HepG2 (cell line): Measurements from ENCODE around the gene SLC26A9. TPM values are rescaled to one million over a fixed set of nuclear protein-coding genes. Genes with fewer than 3 reads are reported as not detected.

Source experiments
- ATAC-seq: fragments of 200-7000 bp; cut with Tn5 transposase; 3 replicates; pipeline ENCODE4 v1.9.1; 2020; ENCODE audit warnings: mild to moderate bottlenecking, moderate library complexity
- BruUV-seq: library from RNA; stranded (reverse); fragments of 400-500 nt; replicated peaks from 2 replicates; lab custom pipeline; 2021; lab: Mats Ljungman, UMichigan
- CTCF ChIA-PET: fragments of 300-600 bp; formaldehyde crosslinking; extraction: SDS; loops from one replicate; lab custom pipeline; 2021; ENCODE audit warnings: low total read pairs, inconsistent platforms, low intra/inter-chr PET ratio; lab: Yijun Ruan, JAX
- POLR2A ChIA-PET: fragments of 350-600 bp; sonication (Branson Sonifier 250); formaldehyde crosslinking; loops from one replicate; lab custom pipeline; 2020; ENCODE audit warnings: antibody characterized with exemption, inconsistent platforms; lab: Yijun Ruan, JAX
- DNase-seq: peaks from one replicate; pipeline ENCODE4 v3.0.0-alpha.2; 2015; ENCODE audit warnings: low spot score
- FAIRE-seq: peaks from 3 replicates; lab custom pipeline; 2011; peaks lifted over from hg19 to GRCh38; lab: Jason Lieb, UNC
- H2AFZ ChIP-seq: one replicate; pipeline ENCODE4 v1.6.1; 2011; ENCODE audit warnings: low read length, inconsistent platforms
- H3K27ac ChIP-seq: fragments of 300-600 bp; 3 replicates; pipeline ENCODE4 v1.8.0; 2011; ENCODE audit warnings: mixed run types, mild to moderate bottlenecking, mixed read lengths, low read length, inconsistent platforms; ENCODE audit not compliant: insufficient read depth; ENCODE audit errors: extremely low read length
- H3K27me3 ChIP-seq, 2 experiments: fragments of 200-600 bp in 1 of 2; 2 replicates in 1 of 2; 3 replicates in 1 of 2; pipeline versions ENCODE4 v1.6.0 to v1.8.0; 2011; ENCODE audit warnings: low read length in 2 of 2, mild to moderate bottlenecking in 2 of 2, moderate library complexity in 2 of 2, inconsistent platforms in 1 of 2; ENCODE audit not compliant: insufficient read depth in 2 of 2, control insufficient read depth in 1 of 2
- H3K36me3 ChIP-seq, 2 experiments: fragments of 200-600 bp in 1 of 2; replicated peaks in 1 of 2; 2 replicates in 1 of 2; 3 replicates in 1 of 2; pipeline versions ENCODE4 v1.5.1 to v1.8.0; 2011; ENCODE audit warnings: low read length in 2 of 2, inconsistent platforms in 1 of 2; ENCODE audit not compliant: insufficient read depth in 2 of 2, control insufficient read depth in 1 of 2
- H3K4me1 ChIP-seq: 2 replicates; pipeline ENCODE4 v1.5.1; 2012; ENCODE audit warnings: low read length, inconsistent platforms; ENCODE audit not compliant: insufficient read depth
- H3K4me2 ChIP-seq: 2 replicates; pipeline ENCODE4 v1.6.0; 2011; ENCODE audit warnings: low read depth, low read length, inconsistent platforms
- H3K4me3 ChIP-seq, 3 experiments: fragments of 200-600 bp in 1 of 3; sonication (generic), shearing (Covaris generic) in 1 of 3; replicated peaks in 1 of 3; 2 replicates each; pipeline ENCODE4 v1.5.1; 2011 to 2016; ENCODE audit warnings: low read length in 3 of 3, inconsistent platforms in 2 of 3, low read depth in 2 of 3, mild to moderate bottlenecking in 2 of 3, control low read depth in 1 of 3, mixed read lengths in 1 of 3; ENCODE audit not compliant: insufficient read depth in 1 of 3
- H3K79me2 ChIP-seq: one replicate; pipeline ENCODE4 v1.6.1; 2011; ENCODE audit warnings: low read length, inconsistent platforms; ENCODE audit not compliant: insufficient read depth
- H3K9ac ChIP-seq: 2 replicates; pipeline ENCODE4 v1.6.0; 2011; ENCODE audit warnings: mild to moderate bottlenecking, low read depth, low read length, inconsistent platforms; ENCODE audit not compliant: insufficient read depth
- H3K9me3 ChIP-seq: 2 replicates; pipeline ENCODE4 v1.5.1; 2012; ENCODE audit warnings: mild to moderate bottlenecking, low read length
- H4K20me1 ChIP-seq: 2 replicates; pipeline ENCODE4 v1.6.0; 2011; ENCODE audit warnings: inconsistent platforms, mild to moderate bottlenecking, low read length, moderate library complexity; ENCODE audit not compliant: insufficient read depth
- CBX1 ChIP-seq: IDR thresholded peaks from one replicate; pipeline ENCODE4 v1.6.1; 2016; ENCODE audit warnings: antibody characterized with exemption, low read depth
- EEA1 ChIP-seq: sonication (generic); formaldehyde crosslinking; IDR thresholded peaks from 2 replicates; pipeline ENCODE4 v1.5.1; 2020; ENCODE audit warnings: mild to moderate bottlenecking, missing genetic modification reagents, borderline replicate concordance
- KAT7 ChIP-seq: IDR thresholded peaks from 2 replicates; pipeline ENCODE4 v1.6.1; 2018; ENCODE audit warnings: borderline replicate concordance, missing compliant biosample characterization
- NBN ChIP-seq: fragments of 450-650 bp; conservative IDR thresholded peaks from 2 replicates; pipeline ENCODE4 v1.6.1; 2017
- NR3C1 ChIP-seq: sonication (generic); formaldehyde crosslinking; IDR thresholded peaks from 2 replicates; pipeline ENCODE4 v1.4.0; 2020; ENCODE audit warnings: missing genetic modification reagents
- POGZ ChIP-seq: sonication (generic); formaldehyde crosslinking; IDR thresholded peaks from 2 replicates; pipeline ENCODE4 v1.4.0; 2020; ENCODE audit warnings: mild to moderate bottlenecking, missing genetic modification reagents
- SIX4 ChIP-seq: sonication (generic); formaldehyde crosslinking; IDR thresholded peaks from 2 replicates; pipeline ENCODE4 v1.4.0; 2020; ENCODE audit warnings: missing genetic modification reagents
- SMAD1 ChIP-seq: sonication (generic); formaldehyde crosslinking; IDR thresholded peaks from 2 replicates; pipeline ENCODE4 v1.4.0; 2020; ENCODE audit warnings: missing genetic modification reagents, low read depth, mild to moderate bottlenecking, borderline replicate concordance
- ZBTB1 ChIP-seq: sonication (generic); formaldehyde crosslinking; IDR thresholded peaks from 2 replicates; pipeline ENCODE4 v1.4.0; 2020; ENCODE audit warnings: missing genetic modification reagents, borderline replicate concordance
- ZNF546 ChIP-seq: sonication (generic); formaldehyde crosslinking; conservative IDR thresholded peaks from 2 replicates; pipeline ENCODE4 v1.8.1; 2023; ENCODE audit warnings: mild to moderate bottlenecking, missing genetic modification reagents
- WGBS: methylation state at CpG from one replicate; pipeline ENCODE4 v1.1.6; 2017; ENCODE audit warnings: low lambda C conversion rate; 5-methylcytosine and 5-hydroxymethylcytosine counted together
- in situ Hi-C: cut with HindIII; loops from 2 replicates; pipeline ENCODE4 v1.10.0; 2017; ENCODE audit warnings: low pct_unique_long_range_greater_than_20kb; ENCODE audit not compliant: extremely low pct_ligation_motif_present
- intact Hi-C: fragments of 100-400 bp; cut with micrococcal nuclease; formaldehyde crosslinking; loops from one replicate; pipeline ENCODE4 v1.10.0; 2022; ENCODE audit not compliant: unreplicated experiment
- polyA plus RNA-seq, 8 experiments: library from polyadenylated mRNA; depleted of rRNA in 3 of 8; stranded (reverse) in 7 of 8; unstranded in 1 of 8; fragments of >200 nt; fragmentation: Illumina TruSeq in 4 of 8; extraction: Trizol in 4 of 8; gene quantifications; 2 replicates each; pipeline versions ENCODE4 v1.2.1 to v1.2.3, GENCODE V29; 2011 to 2016; ENCODE audit warnings: low read depth in 4 of 8, missing spikeins in 1 of 8, mixed read lengths in 1 of 8; ENCODE audit not compliant: insufficient read depth in 1 of 8
- total RNA-seq, 5 experiments: library from RNA; depleted of rRNA; stranded (reverse); fragments of >200 nt; fragmentation: Illumina TruSeq; extraction: Trizol; gene quantifications; 2 replicates each; pipeline ENCODE4 v1.2.3, GENCODE V29; 2016; ENCODE audit warnings: low read depth in 1 of 5
- TF ChIP-seq, protein P1 (sequence below): sonication (generic); formaldehyde crosslinking; IDR thresholded peaks from 2 replicates; pipeline ENCODE4 v1.5.0; 2020; ENCODE audit warnings: missing genetic modification reagents, mild to moderate bottlenecking, borderline replicate concordance
- TF ChIP-seq, protein P2 (sequence below): sonication (generic); formaldehyde crosslinking; IDR thresholded peaks from 2 replicates; pipeline ENCODE4 v1.4.0; 2020; ENCODE audit warnings: missing genetic modification reagents, borderline replicate concordance
- TF ChIP-seq, protein P3 (sequence below): sonication (generic); formaldehyde crosslinking; IDR thresholded peaks from 2 replicates; pipeline ENCODE4 v1.8.0; 2022; ENCODE audit warnings: mild to moderate bottlenecking, missing genetic modification reagents, moderate library complexity
- TF ChIP-seq, protein P4 (sequence below): sonication (generic); formaldehyde crosslinking; IDR thresholded peaks from 2 replicates; pipeline ENCODE4 v1.4.0; 2020; ENCODE audit warnings: mild to moderate bottlenecking, missing genetic modification reagents
- TF ChIP-seq, protein P5 (sequence below): IDR thresholded peaks from 2 replicates; pipeline ENCODE4 v1.6.1; 2012; ENCODE audit warnings: inconsistent platforms

The SLC26A9 gene
- total and polyA plus RNA-seq, 2 of the 13 experiments (the other 11 are each of a cell fraction or from before 2014, with no cell fraction given), result 0.11 to 0.15 TPM

DNA sequence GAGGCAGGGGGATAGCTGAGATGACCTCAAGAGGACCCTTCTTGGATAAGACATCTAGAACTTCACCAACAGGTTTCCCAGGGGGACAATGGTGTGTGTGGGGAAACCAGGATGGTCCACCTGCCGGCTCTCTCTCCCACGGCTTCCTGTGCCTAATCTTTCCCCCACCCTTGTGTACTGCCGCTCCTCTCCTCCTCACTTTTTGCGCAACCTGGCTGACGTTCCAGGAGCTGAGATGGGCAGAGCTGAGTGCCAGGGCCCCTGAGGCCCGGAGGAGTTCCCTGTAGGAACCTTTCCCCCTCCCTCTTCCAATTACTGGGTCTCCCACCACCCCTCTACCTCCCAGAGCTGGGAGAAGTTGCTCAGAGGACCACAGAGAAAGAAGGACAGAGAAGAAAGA, 6.9 kb downstream of the SLC26A9 start (continued):
- no peak for TF ChIP-seq CBX1
- no peak for TF ChIP-seq NBN
- no peak for TF ChIP-seq KAT7 (CRISPR knock-in tag)
- TF ChIP-seq, protein P1, sequence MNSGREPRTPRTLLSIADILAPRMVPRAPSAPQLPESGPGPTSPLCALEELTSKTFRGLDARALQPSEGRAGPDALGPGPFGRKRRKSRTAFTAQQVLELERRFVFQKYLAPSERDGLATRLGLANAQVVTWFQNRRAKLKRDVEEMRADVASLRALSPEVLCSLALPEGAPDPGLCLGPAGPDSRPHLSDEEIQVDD (CRISPR knock-in tag), result no peak
- TF ChIP-seq EEA1 (CRISPR knock-in tag), result no peak
- TF ChIP-seq, protein P2, sequence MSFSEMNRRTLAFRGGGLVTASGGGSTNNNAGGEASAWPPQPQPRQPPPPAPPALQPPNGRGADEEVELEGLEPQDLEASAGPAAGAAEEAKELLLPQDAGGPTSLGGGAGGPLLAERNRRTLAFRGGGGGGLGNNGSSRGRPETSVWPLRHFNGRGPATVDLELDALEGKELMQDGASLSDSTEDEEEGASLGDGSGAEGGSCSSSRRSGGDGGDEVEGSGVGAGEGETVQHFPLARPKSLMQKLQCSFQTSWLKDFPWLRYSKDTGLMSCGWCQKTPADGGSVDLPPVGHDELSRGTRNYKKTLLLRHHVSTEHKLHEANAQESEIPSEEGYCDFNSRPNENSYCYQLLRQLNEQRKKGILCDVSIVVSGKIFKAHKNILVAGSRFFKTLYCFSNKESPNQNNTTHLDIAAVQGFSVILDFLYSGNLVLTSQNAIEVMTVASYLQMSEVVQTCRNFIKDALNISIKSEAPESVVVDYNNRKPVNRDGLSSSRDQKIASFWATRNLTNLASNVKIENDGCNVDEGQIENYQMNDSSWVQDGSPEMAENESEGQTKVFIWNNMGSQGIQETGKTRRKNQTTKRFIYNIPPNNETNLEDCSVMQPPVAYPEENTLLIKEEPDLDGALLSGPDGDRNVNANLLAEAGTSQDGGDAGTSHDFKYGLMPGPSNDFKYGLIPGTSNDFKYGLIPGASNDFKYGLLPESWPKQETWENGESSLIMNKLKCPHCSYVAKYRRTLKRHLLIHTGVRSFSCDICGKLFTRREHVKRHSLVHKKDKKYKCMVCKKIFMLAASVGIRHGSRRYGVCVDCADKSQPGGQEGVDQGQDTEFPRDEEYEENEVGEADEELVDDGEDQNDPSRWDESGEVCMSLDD (CRISPR knock-in tag), result no peak
- no peak for TF ChIP-seq POGZ (CRISPR knock-in tag)

DNA sequence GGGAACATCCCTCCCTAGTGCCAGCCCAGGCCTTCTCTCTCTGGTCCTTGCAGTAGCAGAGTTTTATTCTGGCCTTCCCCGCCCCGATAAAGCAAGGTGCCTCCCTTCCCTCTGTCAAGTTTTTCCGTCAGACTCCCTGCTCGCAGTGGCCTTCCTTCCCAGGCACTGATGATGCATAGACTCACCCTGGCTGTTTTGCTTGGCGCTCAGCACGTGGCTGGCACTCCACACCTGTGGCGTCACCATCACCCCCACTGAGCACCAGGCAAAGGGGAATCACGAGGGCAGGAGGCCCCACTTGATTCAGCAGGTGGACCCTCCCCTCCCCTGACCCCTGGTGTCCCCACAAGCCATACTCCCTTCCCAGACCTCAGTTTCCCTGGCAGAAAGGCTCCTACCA, 7.4 kb downstream of the SLC26A9 start:
- 54% methylated on average over 8 of the region's 8 CpGs for WGBS
- BruUV-seq, result no TSS peak
- TF ChIP-seq NR3C1 (no peak), ZBTB1 (CRISPR knock-in tag) (no peak), SIX4 (CRISPR knock-in tag) (no peak), SMAD1 (no peak), ZNF546 (no peak)
- TF ChIP-seq, protein P3, sequence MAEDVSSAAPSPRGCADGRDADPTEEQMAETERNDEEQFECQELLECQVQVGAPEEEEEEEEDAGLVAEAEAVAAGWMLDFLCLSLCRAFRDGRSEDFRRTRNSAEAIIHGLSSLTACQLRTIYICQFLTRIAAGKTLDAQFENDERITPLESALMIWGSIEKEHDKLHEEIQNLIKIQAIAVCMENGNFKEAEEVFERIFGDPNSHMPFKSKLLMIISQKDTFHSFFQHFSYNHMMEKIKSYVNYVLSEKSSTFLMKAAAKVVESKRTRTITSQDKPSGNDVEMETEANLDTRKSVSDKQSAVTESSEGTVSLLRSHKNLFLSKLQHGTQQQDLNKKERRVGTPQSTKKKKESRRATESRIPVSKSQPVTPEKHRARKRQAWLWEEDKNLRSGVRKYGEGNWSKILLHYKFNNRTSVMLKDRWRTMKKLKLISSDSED (CRISPR knock-in tag), result no peak
- TF ChIP-seq, protein P4, sequence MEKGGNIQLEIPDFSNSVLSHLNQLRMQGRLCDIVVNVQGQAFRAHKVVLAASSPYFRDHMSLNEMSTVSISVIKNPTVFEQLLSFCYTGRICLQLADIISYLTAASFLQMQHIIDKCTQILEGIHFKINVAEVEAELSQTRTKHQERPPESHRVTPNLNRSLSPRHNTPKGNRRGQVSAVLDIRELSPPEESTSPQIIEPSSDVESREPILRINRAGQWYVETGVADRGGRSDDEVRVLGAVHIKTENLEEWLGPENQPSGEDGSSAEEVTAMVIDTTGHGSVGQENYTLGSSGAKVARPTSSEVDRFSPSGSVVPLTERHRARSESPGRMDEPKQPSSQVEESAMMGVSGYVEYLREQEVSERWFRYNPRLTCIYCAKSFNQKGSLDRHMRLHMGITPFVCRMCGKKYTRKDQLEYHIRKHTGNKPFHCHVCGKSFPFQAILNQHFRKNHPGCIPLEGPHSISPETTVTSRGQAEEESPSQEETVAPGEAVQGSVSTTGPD (CRISPR knock-in tag), result no peak
- TF ChIP-seq, protein P5, sequence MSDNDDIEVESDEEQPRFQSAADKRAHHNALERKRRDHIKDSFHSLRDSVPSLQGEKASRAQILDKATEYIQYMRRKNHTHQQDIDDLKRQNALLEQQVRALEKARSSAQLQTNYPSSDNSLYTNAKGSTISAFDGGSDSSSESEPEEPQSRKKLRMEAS, result no peak
- TF ChIP-seq, all 625 proteins: peak for 0
- Histone ChIP-seq H2AFZ (no peak overlapping the region), H3K9ac (no peak overlapping the region), H3K79me2 (no peaks in the 10 kb centered on the region), H3K36me3 (no peaks in the 10 kb centered on the region), H3K4me1 (peaks cover 33% of the 10 kb centered on the region), H3K27me3 (peaks cover 0 to 38% of the 10 kb centered on the region in 2 experiments; a peak in 3 of 5 replicates), H3K27ac (no peak overlapping the region), H4K20me1 (no peaks in the 10 kb centered on the region), H3K4me3 (no peak overlapping the region), H3K4me2 (no peak overlapping the region), H3K9me3 (no peaks in the 10 kb centered on the region)
- intact Hi-C loops (no loop called here), in situ Hi-C loops (no loop called here)
- ATAC-seq, result no peak
- CTCF ChIA-PET, result no interaction called here
- POLR2A ChIA-PET, result no interaction called here
- FAIRE-seq, result no peak
- DNase-seq, result no peak
